Smooth muscle cell (in vitro differentiated cells): ENCODE measurements around the gene ITPR2. TPM values are rescaled to one million over a fixed set of nuclear protein-coding genes. Genes with fewer than 3 reads are reported as not detected.

Source experiments
- DNase-seq: peaks from one replicate; lab custom pipeline; 2025; ENCODE audit not compliant: unreplicated experiment; lab: John Stamatoyannopoulos, UW
- H2AFZ ChIP-seq: fragments of 200-600 bp; sonication (generic); 2 replicates; pipeline ENCODE4 v1.6.0; 2016; ENCODE audit warnings: antibody characterized with exemption, low read depth, mild to moderate bottlenecking
- H3F3A ChIP-seq: fragments of 200-600 bp; sonication (generic); 2 replicates; pipeline ENCODE4 v1.6.0; 2017; ENCODE audit warnings: antibody characterized with exemption, low read depth
- H3K27ac ChIP-seq: fragments of 200-600 bp; sonication (generic); 2 replicates; pipeline ENCODE4 v1.5.1; 2016; ENCODE audit warnings: low read depth, mild to moderate bottlenecking
- H3K27me3 ChIP-seq: fragments of 200-600 bp; sonication (generic); 2 replicates; pipeline ENCODE4 v1.6.1; 2016; ENCODE audit warnings: low read depth, mild to moderate bottlenecking
- H3K36me3 ChIP-seq: fragments of 200-600 bp; sonication (generic); 2 replicates; pipeline ENCODE4 v1.5.1; 2016; ENCODE audit warnings: low read depth
- H3K4me1 ChIP-seq: fragments of 200-600 bp; sonication (generic); 2 replicates; pipeline ENCODE4 v1.5.1; 2016; ENCODE audit warnings: low read depth
- H3K4me2 ChIP-seq: fragments of 200-600 bp; sonication (generic); 2 replicates; pipeline ENCODE4 v1.6.0; 2016; ENCODE audit warnings: mild to moderate bottlenecking
- H3K4me3 ChIP-seq: fragments of 200-600 bp; sonication (generic); 2 replicates; pipeline ENCODE4 v1.5.1; 2016; ENCODE audit warnings: mild to moderate bottlenecking
- H3K79me2 ChIP-seq: fragments of 200-600 bp; sonication (generic); 2 replicates; pipeline ENCODE4 v1.6.0; 2016; ENCODE audit warnings: low read depth, mild to moderate bottlenecking
- H3K9ac ChIP-seq: fragments of 200-600 bp; sonication (generic); 2 replicates; pipeline ENCODE4 v1.6.0; 2016; ENCODE audit warnings: low read depth
- H3K9me3 ChIP-seq: fragments of 200-600 bp; sonication (generic); replicated peaks from 2 replicates; pipeline ENCODE4 v1.5.1; 2016; ENCODE audit warnings: low read depth
- H4K20me1 ChIP-seq: fragments of 200-600 bp; sonication (generic); 2 replicates; pipeline ENCODE4 v1.6.0; 2016; ENCODE audit warnings: low read depth
- WGBS: methylation state at CpG from one replicate; pipeline ENCODE4 v1.1.7; 2016; ENCODE audit warnings: low lambda C conversion rate; 5-methylcytosine and 5-hydroxymethylcytosine counted together
- polyA plus RNA-seq: library from polyadenylated mRNA; unstranded; fragments of >200 nt; fragmentation: Nextera tagmentation; extraction: Ambion mirVana; gene quantifications from 2 replicates; pipeline ENCODE4 v1.2.1, GENCODE V29; 2016
- total RNA-seq: library from RNA; depleted of rRNA; stranded (reverse); fragments of >200 nt; gene quantifications from 2 replicates; pipeline ENCODE4 v1.2.3, GENCODE V29; 2014
- TF ChIP-seq, protein P1 (sequence below): fragments of 200-600 bp; sonication (generic); IDR thresholded peaks from 2 replicates; pipeline ENCODE4 v1.5.1; 2017; ENCODE audit warnings: borderline replicate concordance, mild to moderate bottlenecking, antibody characterized with exemption; ENCODE audit not compliant: insufficient read depth, poor library complexity, severe bottlenecking

The ITPR2 gene
- total and polyA plus RNA-seq, 2 experiments from 2014 or later = 6.8 to 17.4 TPM

DNA sequence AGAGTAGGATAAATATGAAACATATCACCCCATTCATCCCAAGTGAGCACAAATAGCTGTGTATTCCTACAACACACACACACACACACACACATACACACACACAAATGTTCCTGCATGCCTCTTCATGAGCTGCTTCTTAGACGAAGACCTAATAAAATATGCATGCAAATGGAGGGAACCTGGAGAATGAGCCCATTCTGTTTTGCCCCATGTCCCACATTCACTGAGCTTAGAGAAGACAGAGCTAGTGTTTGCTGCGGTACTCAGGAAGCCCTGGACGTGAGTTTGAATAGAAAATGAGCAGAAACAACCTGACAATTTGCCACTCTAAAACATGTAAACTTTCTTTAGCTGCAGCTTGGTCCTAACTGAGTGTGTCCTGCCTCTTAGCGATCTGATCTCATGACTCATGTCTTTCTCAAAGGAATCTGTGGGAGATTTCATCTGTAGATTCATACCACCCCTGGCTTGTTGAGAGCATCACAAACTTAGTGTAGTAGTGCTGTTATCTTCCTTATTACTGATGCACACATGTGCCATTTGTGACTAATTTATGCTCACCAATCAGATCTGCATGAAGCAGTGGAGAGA lies 86.8 kb downstream of the ITPR2 start:
- no peak overlapping the region for H3K4me3 ChIP-seq
- 39% methylated on average over 4 of the region's 4 CpGs for WGBS

DNA sequence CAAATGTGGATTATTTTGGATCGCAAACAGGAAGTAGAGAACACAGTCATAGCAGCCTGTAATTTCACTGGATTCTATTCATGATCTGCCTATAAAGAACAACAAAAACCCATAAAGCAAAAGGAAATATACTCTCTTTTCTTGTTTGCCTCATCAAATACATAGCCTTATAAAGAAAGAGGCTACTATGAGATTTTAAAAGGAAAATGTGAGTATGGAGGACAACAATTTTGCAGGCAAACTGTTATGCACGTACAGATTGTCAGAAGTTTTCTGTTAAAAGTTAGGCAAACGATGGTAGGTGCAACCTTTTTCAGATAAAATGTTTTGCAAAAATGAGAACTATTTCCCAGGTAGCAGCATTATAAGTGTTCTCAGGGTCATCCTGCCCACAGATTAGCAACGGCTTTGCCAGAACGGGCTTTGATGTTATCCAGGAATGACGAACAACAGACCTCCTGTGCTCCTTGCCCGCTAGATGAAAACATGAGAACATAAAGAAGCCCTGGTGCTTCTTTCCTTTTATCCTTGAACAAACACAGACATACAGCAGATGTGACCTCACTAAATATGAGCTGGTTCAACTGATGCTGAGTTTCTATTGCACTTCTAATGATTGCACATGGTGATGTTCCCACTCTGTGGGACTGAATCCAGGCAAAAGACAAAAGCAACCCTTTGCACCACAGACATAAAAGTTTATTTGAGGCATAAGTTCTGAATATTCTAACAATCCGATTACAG lies 88.1 kb downstream of the ITPR2 start:
- H3K79me2 ChIP-seq = peaks cover 4% of the 10 kb centered on the region
- 38% methylated on average over 8 of the region's 8 CpGs for WGBS
- H3K4me3 ChIP-seq = no peak overlapping the region
- no peaks in the 10 kb centered on the region for H4K20me1 ChIP-seq
- H3K9me3 ChIP-seq = no peaks in the 10 kb centered on the region
- no peak overlapping the region for H2AFZ ChIP-seq
- H3K9ac ChIP-seq = peak overlapping the region; percentile 8
- no peaks in the 10 kb centered on the region for H3K36me3 ChIP-seq
- no peaks in the 10 kb centered on the region for H3K27me3 ChIP-seq
- H3K4me2 ChIP-seq = peak overlapping the region; percentile 47
- peak overlapping the region; percentile 49 for H3K27ac ChIP-seq
- no peak for DNase-seq
- TF ChIP-seq, protein P1, sequence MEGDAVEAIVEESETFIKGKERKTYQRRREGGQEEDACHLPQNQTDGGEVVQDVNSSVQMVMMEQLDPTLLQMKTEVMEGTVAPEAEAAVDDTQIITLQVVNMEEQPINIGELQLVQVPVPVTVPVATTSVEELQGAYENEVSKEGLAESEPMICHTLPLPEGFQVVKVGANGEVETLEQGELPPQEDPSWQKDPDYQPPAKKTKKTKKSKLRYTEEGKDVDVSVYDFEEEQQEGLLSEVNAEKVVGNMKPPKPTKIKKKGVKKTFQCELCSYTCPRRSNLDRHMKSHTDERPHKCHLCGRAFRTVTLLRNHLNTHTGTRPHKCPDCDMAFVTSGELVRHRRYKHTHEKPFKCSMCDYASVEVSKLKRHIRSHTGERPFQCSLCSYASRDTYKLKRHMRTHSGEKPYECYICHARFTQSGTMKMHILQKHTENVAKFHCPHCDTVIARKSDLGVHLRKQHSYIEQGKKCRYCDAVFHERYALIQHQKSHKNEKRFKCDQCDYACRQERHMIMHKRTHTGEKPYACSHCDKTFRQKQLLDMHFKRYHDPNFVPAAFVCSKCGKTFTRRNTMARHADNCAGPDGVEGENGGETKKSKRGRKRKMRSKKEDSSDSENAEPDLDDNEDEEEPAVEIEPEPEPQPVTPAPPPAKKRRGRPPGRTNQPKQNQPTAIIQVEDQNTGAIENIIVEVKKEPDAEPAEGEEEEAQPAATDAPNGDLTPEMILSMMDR = no peak
- H3F3A ChIP-seq = peaks cover 16% of the 10 kb centered on the region
- peaks cover 14% of the 10 kb centered on the region for H3K4me1 ChIP-seq

More for the DNA sequence above, 86.8 kb downstream of the ITPR2 start:
- TF ChIP-seq, protein P1 = no peak
- Histone ChIP-seq H3K9ac (no peak overlapping the region), H3K27ac (peak overlapping the region; percentile 49), H4K20me1 (no peaks in the 10 kb centered on the region), H3K27me3 (no peaks in the 10 kb centered on the region), H3K9me3 (no peaks in the 10 kb centered on the region), H2AFZ (no peak overlapping the region), H3K4me1 (peaks cover 14% of the 10 kb centered on the region), H3K36me3 (no peaks in the 10 kb centered on the region), H3K4me2 (peak overlapping the region; percentile 47), H3K79me2 (peaks cover 4% of the 10 kb centered on the region), H3F3A (peaks cover 16% of the 10 kb centered on the region)
- DNase-seq = no peak

DNA sequence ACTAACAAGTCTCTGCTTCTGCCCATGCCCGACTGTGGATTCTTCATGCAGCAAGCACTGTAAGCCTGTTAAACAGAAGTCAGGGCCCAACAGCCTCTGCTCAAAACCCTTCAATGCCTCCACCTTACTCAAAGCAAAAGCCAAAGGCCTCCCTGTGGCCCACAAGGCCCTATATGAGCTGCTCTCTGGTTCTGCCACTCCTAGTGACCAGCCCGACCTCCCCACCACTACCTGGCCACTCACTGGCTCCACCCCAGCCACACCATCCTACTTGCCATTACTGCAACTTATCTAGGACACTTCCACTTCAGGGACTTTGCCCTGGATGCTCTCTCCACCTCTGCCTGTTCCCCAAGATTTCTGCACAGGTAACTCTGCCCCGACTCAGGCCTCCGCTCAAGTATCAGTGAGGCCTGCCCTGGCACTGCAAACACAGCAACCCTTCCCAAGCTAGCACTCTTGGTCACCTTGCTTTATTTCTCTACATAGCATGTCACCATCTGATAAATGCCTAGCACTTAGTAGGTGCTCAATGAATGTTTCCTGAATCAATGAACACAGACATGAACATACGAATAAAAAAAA lies 88.9 kb downstream of the ITPR2 start:
- no peak for DNase-seq
- Histone ChIP-seq H3K4me2 (no peak overlapping the region), H2AFZ (no peak overlapping the region), H3F3A (peaks cover 13% of the 10 kb centered on the region), H3K9ac (no peak overlapping the region), H3K79me2 (peaks cover 4% of the 10 kb centered on the region), H3K4me1 (peaks cover 14% of the 10 kb centered on the region), H3K9me3 (peaks cover under 1% of the 10 kb centered on the region), H3K36me3 (no peaks in the 10 kb centered on the region), H3K27ac (no peak overlapping the region), H4K20me1 (no peaks in the 10 kb centered on the region), H3K27me3 (no peaks in the 10 kb centered on the region), H3K4me3 (no peak overlapping the region)
- 96% methylated on average over 5 of the region's 5 CpGs for WGBS
- TF ChIP-seq, protein P1 = no peak
